HL-60 (cell line): Measurements from ENCODE around the gene PFDN6.

Experiments used
- DNase-seq, 2 experiments: peaks; one replicate each; pipeline ENCODE4 v3.0.0-alpha.2; 2010 to 2020; ENCODE audit warnings: low read depth in 1 of 2, low spot score in 1 of 2
- H3K27ac ChIP-seq: fragments of 250-450 bp; sonication (Bioruptor Pico); replicated peaks from 2 replicates; pipeline ENCODE4 v1.5.1; 2020; ENCODE audit warnings: mild to moderate bottlenecking, moderate library complexity
- H3K27me3 ChIP-seq: fragments of 250-450 bp; sonication (Bioruptor Pico); 2 replicates; pipeline ENCODE4 v1.5.1; 2021; ENCODE audit warnings: mild to moderate bottlenecking, moderate library complexity; ENCODE audit not compliant: insufficient read depth, poor library complexity, severe bottlenecking
- H3K4me3 ChIP-seq: replicated peaks from 2 replicates; pipeline ENCODE4 v1.5.1; 2011; ENCODE audit warnings: mild to moderate bottlenecking, control low read depth, low read length; ENCODE audit not compliant: insufficient read depth
- CTCF ChIP-seq: IDR thresholded peaks from one replicate; pipeline ENCODE4 v1.5.1; 2011; ENCODE audit warnings: low read length, control low read depth, inconsistent platforms; ENCODE audit not compliant: insufficient read depth
- GABPA ChIP-seq: IDR thresholded peaks from 2 replicates; pipeline ENCODE4 v1.6.1; 2012; ENCODE audit warnings: low read depth
- POLR2AphosphoS5 ChIP-seq: IDR thresholded peaks from 2 replicates; pipeline ENCODE4 v1.6.1; 2012; ENCODE audit warnings: low read depth
- SPI1 ChIP-seq: IDR thresholded peaks from 2 replicates; pipeline ENCODE4 v1.6.1; 2012; ENCODE audit warnings: low read depth, mild to moderate bottlenecking, borderline replicate concordance
- TF ChIP-seq, protein P1 (sequence below): IDR thresholded peaks from 2 replicates; pipeline ENCODE4 v1.6.1; 2012; ENCODE audit warnings: low read depth; ENCODE audit not compliant: insufficient replicate concordance

The PFDN6 gene

GRCh38 chr6:33271468-33272274 is 17.7 kb upstream of the PFDN6 start, which contains the start of the genes RPS18 and VPS52:
TSS of gene RPS18 (plus strand) at chr6:33272075. CDS start at chr6:33272120, 45 bp downstream.
TSS of gene VPS52 (minus strand) at chr6:33271876. CDS start at chr6:33271675, 201 bp downstream.
- TF ChIP-seq GABPA (peak; percentile 97), CTCF (no peak), POLR2AphosphoS5 (peak; percentile 100), SPI1 (peak; percentile 77; the same call in 1 of the 2 replicates)
- TF ChIP-seq, protein P1, sequence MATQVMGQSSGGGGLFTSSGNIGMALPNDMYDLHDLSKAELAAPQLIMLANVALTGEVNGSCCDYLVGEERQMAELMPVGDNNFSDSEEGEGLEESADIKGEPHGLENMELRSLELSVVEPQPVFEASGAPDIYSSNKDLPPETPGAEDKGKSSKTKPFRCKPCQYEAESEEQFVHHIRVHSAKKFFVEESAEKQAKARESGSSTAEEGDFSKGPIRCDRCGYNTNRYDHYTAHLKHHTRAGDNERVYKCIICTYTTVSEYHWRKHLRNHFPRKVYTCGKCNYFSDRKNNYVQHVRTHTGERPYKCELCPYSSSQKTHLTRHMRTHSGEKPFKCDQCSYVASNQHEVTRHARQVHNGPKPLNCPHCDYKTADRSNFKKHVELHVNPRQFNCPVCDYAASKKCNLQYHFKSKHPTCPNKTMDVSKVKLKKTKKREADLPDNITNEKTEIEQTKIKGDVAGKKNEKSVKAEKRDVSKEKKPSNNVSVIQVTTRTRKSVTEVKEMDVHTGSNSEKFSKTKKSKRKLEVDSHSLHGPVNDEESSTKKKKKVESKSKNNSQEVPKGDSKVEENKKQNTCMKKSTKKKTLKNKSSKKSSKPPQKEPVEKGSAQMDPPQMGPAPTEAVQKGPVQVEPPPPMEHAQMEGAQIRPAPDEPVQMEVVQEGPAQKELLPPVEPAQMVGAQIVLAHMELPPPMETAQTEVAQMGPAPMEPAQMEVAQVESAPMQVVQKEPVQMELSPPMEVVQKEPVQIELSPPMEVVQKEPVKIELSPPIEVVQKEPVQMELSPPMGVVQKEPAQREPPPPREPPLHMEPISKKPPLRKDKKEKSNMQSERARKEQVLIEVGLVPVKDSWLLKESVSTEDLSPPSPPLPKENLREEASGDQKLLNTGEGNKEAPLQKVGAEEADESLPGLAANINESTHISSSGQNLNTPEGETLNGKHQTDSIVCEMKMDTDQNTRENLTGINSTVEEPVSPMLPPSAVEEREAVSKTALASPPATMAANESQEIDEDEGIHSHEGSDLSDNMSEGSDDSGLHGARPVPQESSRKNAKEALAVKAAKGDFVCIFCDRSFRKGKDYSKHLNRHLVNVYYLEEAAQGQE, result peak; percentile 82
- no peaks in the 10 kb centered on the region for H3K27me3 ChIP-seq
- H3K4me3 ChIP-seq, result peak within 1 kb of the TSS; percentile 73
- peak within 1 kb of the TSS; percentile 97 for H3K27ac ChIP-seq
- peak; percentile 97 to 98 for DNase-seq

DNA sequence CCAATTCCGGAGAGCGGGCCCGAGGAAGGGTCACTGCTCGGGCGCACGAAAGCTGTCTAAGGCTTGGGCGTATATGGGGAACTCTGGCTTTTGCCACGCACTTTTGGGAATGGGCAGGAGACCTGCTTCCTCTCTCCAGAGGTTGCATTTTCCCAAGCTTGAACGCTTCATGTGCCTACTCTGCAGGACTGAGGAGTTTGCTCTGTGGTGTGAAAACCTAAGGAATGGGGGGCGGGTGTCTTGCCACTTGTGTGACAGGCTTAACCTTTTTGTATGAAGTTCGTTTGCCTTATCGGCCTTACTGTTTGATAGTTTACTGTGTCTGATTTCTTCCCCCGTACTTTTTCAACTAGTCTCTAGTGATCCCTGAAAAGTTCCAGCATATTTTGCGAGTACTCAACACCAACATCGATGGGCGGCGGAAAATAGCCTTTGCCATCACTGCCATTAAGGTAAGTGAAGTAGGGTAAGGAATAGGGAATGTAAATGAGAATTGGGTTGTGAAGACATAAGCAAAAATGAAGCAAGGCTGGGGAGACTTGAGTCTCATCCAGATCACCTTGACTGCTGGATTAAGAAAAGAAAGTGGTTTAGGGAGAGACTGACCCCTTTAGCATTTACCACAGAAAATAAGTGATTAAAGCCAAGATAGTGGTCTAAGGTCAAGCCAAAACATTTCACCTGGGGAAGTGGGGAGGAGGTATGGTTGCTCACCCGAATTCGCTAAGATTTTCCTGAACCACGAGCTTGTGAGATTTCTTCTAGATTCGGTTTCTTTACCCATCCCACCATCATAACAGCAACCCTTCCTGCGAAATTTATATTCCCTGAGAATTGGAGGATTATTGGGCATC is 16.9 kb upstream of the PFDN6 start:
- Histone ChIP-seq H3K27ac (peak overlapping the region; percentile 97), H3K4me3 (peak overlapping the region; percentile 65), H3K27me3 (no peaks in the 10 kb centered on the region)
- DNase-seq, result no peak
- no peak for TF ChIP-seq GABPA
- TF ChIP-seq, protein P1, result peak; percentile 48
- TF ChIP-seq SPI1, result no peak
- TF ChIP-seq CTCF, result no peak

- no peak for TF ChIP-seq SPI1
- no peak for TF ChIP-seq CTCF
- TF ChIP-seq GABPA, result no peak
- no peak for TF ChIP-seq POLR2AphosphoS5
- TF ChIP-seq, protein P1, result no peak
- Histone ChIP-seq H3K4me3 (peak overlapping the region; percentile 65), H3K27me3 (no peaks in the 10 kb centered on the region), H3K27ac (peak overlapping the region; percentile 97)
- no peak for DNase-seq
These were observed 16.1 kb upstream of the PFDN6 start for GRCh38 chr6:33273129-33273923.
